Measurements from ENCODE around the gene SVOPL. TPM values are rescaled to one million over a fixed set of nuclear protein-coding genes. Genes with fewer than 3 reads are reported as not detected.
A peak's percentile ranks its signal among the peaks of the same experiment; 100 is the strongest.

Gene SVOPL
- total and polyA plus RNA-seq, 2 donors (not counting 1 experiment from before 2014, with no cell fraction given) = not detected

DNA sequence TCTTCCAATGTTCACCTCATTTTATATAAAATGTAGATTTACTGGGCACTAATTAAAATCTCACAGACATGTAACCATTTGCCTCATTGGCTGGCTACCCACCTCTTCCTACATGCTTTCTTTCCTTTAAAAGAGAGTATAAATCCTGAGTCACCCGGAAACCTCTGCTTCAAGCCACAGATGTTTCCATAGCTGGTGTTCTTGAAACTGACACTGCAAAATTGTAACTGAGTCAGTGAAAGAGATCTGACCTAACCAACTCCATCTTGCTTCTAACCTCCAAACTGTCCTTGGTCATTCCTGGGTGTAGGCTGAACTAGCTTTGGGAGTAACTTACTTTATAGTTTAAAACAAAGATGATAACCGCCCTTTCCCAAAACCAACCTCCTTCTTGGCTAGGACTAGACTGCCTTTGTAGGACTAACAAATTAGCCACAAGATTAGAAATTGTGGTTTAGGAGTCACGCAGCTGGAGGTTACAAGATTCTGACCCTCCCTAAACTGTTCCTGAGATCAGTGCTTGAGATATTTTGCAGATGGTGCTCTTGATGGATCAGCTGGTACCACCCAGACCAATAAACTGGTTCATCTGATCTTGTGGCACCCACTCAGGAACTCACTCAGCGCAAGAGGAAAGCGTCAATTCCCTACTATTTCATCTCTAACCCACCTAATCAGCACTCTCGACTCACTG, 33.5 kb downstream of the SVOPL start:
- no peak for TF ChIP-seq EZH2 (IDR thresholded peaks at IDR 0.05; ENCODE audit: low read length, missing control alignments)
- TF ChIP-seq, protein P1, sequence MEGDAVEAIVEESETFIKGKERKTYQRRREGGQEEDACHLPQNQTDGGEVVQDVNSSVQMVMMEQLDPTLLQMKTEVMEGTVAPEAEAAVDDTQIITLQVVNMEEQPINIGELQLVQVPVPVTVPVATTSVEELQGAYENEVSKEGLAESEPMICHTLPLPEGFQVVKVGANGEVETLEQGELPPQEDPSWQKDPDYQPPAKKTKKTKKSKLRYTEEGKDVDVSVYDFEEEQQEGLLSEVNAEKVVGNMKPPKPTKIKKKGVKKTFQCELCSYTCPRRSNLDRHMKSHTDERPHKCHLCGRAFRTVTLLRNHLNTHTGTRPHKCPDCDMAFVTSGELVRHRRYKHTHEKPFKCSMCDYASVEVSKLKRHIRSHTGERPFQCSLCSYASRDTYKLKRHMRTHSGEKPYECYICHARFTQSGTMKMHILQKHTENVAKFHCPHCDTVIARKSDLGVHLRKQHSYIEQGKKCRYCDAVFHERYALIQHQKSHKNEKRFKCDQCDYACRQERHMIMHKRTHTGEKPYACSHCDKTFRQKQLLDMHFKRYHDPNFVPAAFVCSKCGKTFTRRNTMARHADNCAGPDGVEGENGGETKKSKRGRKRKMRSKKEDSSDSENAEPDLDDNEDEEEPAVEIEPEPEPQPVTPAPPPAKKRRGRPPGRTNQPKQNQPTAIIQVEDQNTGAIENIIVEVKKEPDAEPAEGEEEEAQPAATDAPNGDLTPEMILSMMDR (conservative IDR thresholded peaks at IDR 0.05 in 1 of 2, IDR thresholded peaks at IDR 0.05 in 1 of 2; ENCODE audit: low read depth in 1 of 2, low read length in 2 of 2) = no peak
- H3K9ac ChIP-seq (ENCODE audit: insufficient read depth, low read length) = no peak overlapping the region
- H3K27me3 ChIP-seq (ENCODE audit: control insufficient read depth, insufficient read depth, low read length) = no peaks in the 10 kb centered on the region
- DNase-seq (ENCODE audit: low read depth in 2 of 2) = no peak
- no peaks in the 10 kb centered on the region for H4K20me1 ChIP-seq (ENCODE audit: control insufficient read depth, extremely low read depth, insufficient read depth, low read length)
- H3K9me3 ChIP-seq (ENCODE audit: control insufficient read depth, insufficient read depth, low read depth, low read length) = no peaks in the 10 kb centered on the region
- no peak overlapping the region for H3K27ac ChIP-seq (ENCODE audit: insufficient read depth, low read length)
- no peaks in the 10 kb centered on the region for H3K79me2 ChIP-seq (ENCODE audit: control insufficient read depth, insufficient read depth, low read length)
- no peak overlapping the region for H2AFZ ChIP-seq (ENCODE audit: low read length)
- H3K36me3 ChIP-seq (ENCODE audit: control insufficient read depth, insufficient read depth, low read length) = no peaks in the 10 kb centered on the region
- H3K4me3 ChIP-seq (replicated peaks in 1 of 4; ENCODE audit: control extremely low read depth in 1 of 4, insufficient read depth in 1 of 4, low read depth in 3 of 4, low read length in 4 of 4) = no peak overlapping the region
- no peaks in the 10 kb centered on the region for H3K4me1 ChIP-seq (ENCODE audit: control insufficient read depth, extremely low read depth, insufficient read depth, low read length)
- no peak overlapping the region for H3K4me2 ChIP-seq (ENCODE audit: extremely low read depth, insufficient read depth, low read length)

GRCh38 chr7:138666385-138666784, 34.8 kb downstream of the SVOPL start:
- Histone ChIP-seq H4K20me1 (ENCODE audit: control insufficient read depth, extremely low read depth, insufficient read depth, low read length) (no peaks in the 10 kb centered on the region), H3K4me1 (ENCODE audit: control insufficient read depth, extremely low read depth, insufficient read depth, low read length) (no peaks in the 10 kb centered on the region), H3K4me2 (ENCODE audit: extremely low read depth, insufficient read depth, low read length) (no peak overlapping the region), H3K36me3 (ENCODE audit: control insufficient read depth, insufficient read depth, low read length) (no peaks in the 10 kb centered on the region), H3K27ac (ENCODE audit: insufficient read depth, low read length) (no peak overlapping the region), H3K9ac (ENCODE audit: insufficient read depth, low read length) (no peak overlapping the region), H3K9me3 (ENCODE audit: control insufficient read depth, insufficient read depth, low read depth, low read length) (no peaks in the 10 kb centered on the region), H3K79me2 (ENCODE audit: control insufficient read depth, insufficient read depth, low read length) (no peaks in the 10 kb centered on the region), H2AFZ (ENCODE audit: low read length) (no peak overlapping the region), H3K4me3 (replicated peaks in 1 of 4; ENCODE audit: control extremely low read depth in 1 of 4, insufficient read depth in 1 of 4, low read depth in 3 of 4, low read length in 4 of 4) (no peak overlapping the region), H3K27me3 (ENCODE audit: control insufficient read depth, insufficient read depth, low read length) (no peaks in the 10 kb centered on the region)
- DNase-seq (ENCODE audit: low read depth in 2 of 2) = peak in 1 of 2 donors; percentile 25
- TF ChIP-seq EZH2 (IDR thresholded peaks at IDR 0.05; ENCODE audit: low read length, missing control alignments) = no peak
- TF ChIP-seq, protein P1 (conservative IDR thresholded peaks at IDR 0.05 in 1 of 2, IDR thresholded peaks at IDR 0.05 in 1 of 2; ENCODE audit: low read depth in 1 of 2, low read length in 2 of 2) = no peak

GRCh38 chr7:138665669-138666140, 35.5 kb downstream of the SVOPL start:
- no peak for DNase-seq (ENCODE audit: low read depth in 2 of 2)
- Histone ChIP-seq H2AFZ (ENCODE audit: low read length) (no peak overlapping the region), H3K27ac (ENCODE audit: insufficient read depth, low read length) (no peak overlapping the region), H3K9ac (ENCODE audit: insufficient read depth, low read length) (no peak overlapping the region), H3K36me3 (ENCODE audit: control insufficient read depth, insufficient read depth, low read length) (no peaks in the 10 kb centered on the region), H3K79me2 (ENCODE audit: control insufficient read depth, insufficient read depth, low read length) (no peaks in the 10 kb centered on the region), H3K9me3 (ENCODE audit: control insufficient read depth, insufficient read depth, low read depth, low read length) (no peaks in the 10 kb centered on the region), H4K20me1 (ENCODE audit: control insufficient read depth, extremely low read depth, insufficient read depth, low read length) (no peaks in the 10 kb centered on the region), H3K27me3 (ENCODE audit: control insufficient read depth, insufficient read depth, low read length) (no peaks in the 10 kb centered on the region), H3K4me3 (replicated peaks in 1 of 4; ENCODE audit: control extremely low read depth in 1 of 4, insufficient read depth in 1 of 4, low read depth in 3 of 4, low read length in 4 of 4) (no peak overlapping the region), H3K4me2 (ENCODE audit: extremely low read depth, insufficient read depth, low read length) (no peak overlapping the region), H3K4me1 (ENCODE audit: control insufficient read depth, extremely low read depth, insufficient read depth, low read length) (no peaks in the 10 kb centered on the region)
- TF ChIP-seq EZH2 (IDR thresholded peaks at IDR 0.05; ENCODE audit: low read length, missing control alignments) = no peak
- TF ChIP-seq, protein P1 (conservative IDR thresholded peaks at IDR 0.05 in 1 of 2, IDR thresholded peaks at IDR 0.05 in 1 of 2; ENCODE audit: low read depth in 1 of 2, low read length in 2 of 2) = no peak

Data from fibroblast of lung (primary cell).